HCT116 (cell line): ENCODE data around the gene SLBP. TPM values are rescaled to one million over a fixed set of nuclear protein-coding genes. Genes with fewer than 3 reads are reported as not detected.

Experiments
- ATAC-seq: fragments of 200-7000 bp; cut with Tn5 transposase; 2 replicates; pipeline ENCODE4 v1.9.1; 2020; ENCODE audit warnings: mild to moderate bottlenecking, moderate library complexity
- BruUV-seq: library from RNA; stranded (reverse); fragments of 400-500 nt; replicated peaks from 2 replicates; lab custom pipeline; 2021; lab: Mats Ljungman, UMichigan
- CTCF ChIA-PET: fragments of 300-600 bp; sonication (Branson Sonifier 250); formaldehyde crosslinking; loops from one replicate; lab custom pipeline; 2021; ENCODE audit warnings: antibody characterized with exemption; lab: Charles Lee
- POLR2A ChIA-PET: fragments of 300-600, 350-600 bp; sonication (Branson Sonifier 250); formaldehyde crosslinking; loops from one replicate; lab custom pipeline; 2021; ENCODE audit warnings: antibody characterized with exemption; lab: Charles Lee
- RAD21 ChIA-PET, 2 experiments: fragments of 300-600 bp; sonication (Branson Sonifier 250); formaldehyde crosslinking; loops; one replicate each; lab custom pipeline; 2023; ENCODE audit warnings: low total read pairs in 2 of 2; ENCODE audit not compliant: uncharacterized antibody in 2 of 2, unreplicated experiment in 2 of 2, low non-redundant PET in 1 of 2; lab: Charles Lee
- DNase-seq: peaks from one replicate; pipeline ENCODE4 v3.0.0-alpha.2; 2010; ENCODE audit warnings: low read depth, low spot score
- H2AFZ ChIP-seq: fragments of 200-600 bp; shearing (Covaris generic), sonication (generic); 2 replicates; pipeline ENCODE4 v1.6.1; 2017; ENCODE audit warnings: low read depth, mixed run types, mixed read lengths, antibody characterized with exemption, low read length; ENCODE audit not compliant: poor library complexity, severe bottlenecking
- H3K27ac ChIP-seq: 2 replicates; pipeline ENCODE4 v1.5.1; 2012; ENCODE audit warnings: low read depth, low read length
- H3K27me3 ChIP-seq: fragments of 200-600 bp; sonication (generic); 2 replicates; pipeline ENCODE4 v1.6.1; 2016; ENCODE audit warnings: mixed run types, low read length, mixed read lengths; ENCODE audit not compliant: insufficient read depth
- H3K36me3 ChIP-seq, 2 experiments: fragments of 200-500 bp in 1 of 2; fragments of 200-600 bp in 1 of 2; sonication (Bioruptor generic) in 1 of 2; sonication (generic) in 1 of 2; 2 replicates each; pipeline versions ENCODE4 v1.5.1 to v1.6.1; 2014 to 2016; ENCODE audit warnings: low read length in 2 of 2, inconsistent platforms in 1 of 2, mixed read lengths in 1 of 2, mixed run types in 1 of 2; ENCODE audit not compliant: insufficient read depth in 2 of 2, control insufficient read depth in 1 of 2
- H3K4me1 ChIP-seq, 2 experiments: fragments of 200-600 bp in 1 of 2; sonication (generic) in 1 of 2; 2 replicates each; pipeline versions ENCODE4 v1.5.1 to v1.6.1; 2012 to 2017; ENCODE audit warnings: low read length in 2 of 2, inconsistent platforms in 1 of 2, mild to moderate bottlenecking in 1 of 2, mixed read lengths in 1 of 2, mixed run types in 1 of 2, moderate library complexity in 1 of 2; ENCODE audit not compliant: insufficient read depth in 2 of 2, control insufficient read depth in 1 of 2
- H3K4me2 ChIP-seq: fragments of 200-600 bp; sonication (generic); 2 replicates; pipeline ENCODE4 v1.6.1; 2017; ENCODE audit warnings: mixed run types, low read length, mixed read lengths
- H3K4me3 ChIP-seq, 2 experiments: fragments of 200-600 bp in 1 of 2; sonication (generic) in 1 of 2; replicated peaks in 1 of 2; 2 replicates each; pipeline ENCODE4 v1.5.1; 2011 to 2016; ENCODE audit warnings: low read length in 2 of 2, control low read depth in 1 of 2, low read depth in 1 of 2, mild to moderate bottlenecking in 1 of 2, mixed read lengths in 1 of 2, mixed run types in 1 of 2
- H3K79me2 ChIP-seq: fragments of 200-600 bp; sonication (generic); 2 replicates; pipeline ENCODE4 v1.6.1; 2017; ENCODE audit warnings: mild to moderate bottlenecking, mixed run types, low read length, moderate library complexity, mixed read lengths; ENCODE audit not compliant: insufficient read depth
- H3K9ac ChIP-seq: fragments of 200-600 bp; sonication (generic); 2 replicates; pipeline ENCODE4 v1.6.1; 2016; ENCODE audit warnings: low read length, mixed read lengths
- H3K9me2 ChIP-seq: fragments of 200-600 bp; sonication (generic), shearing (Covaris generic); 2 replicates; pipeline ENCODE4 v1.6.1; 2017; ENCODE audit warnings: mixed run types, mild to moderate bottlenecking, moderate library complexity; ENCODE audit not compliant: insufficient read depth
- H3K9me3 ChIP-seq, 2 experiments: fragments of 200-500 bp in 1 of 2; fragments of 200-600 bp in 1 of 2; sonication (Bioruptor generic) in 1 of 2; sonication (generic) in 1 of 2; 2 replicates each; pipeline ENCODE4 v1.6.1; 2014 to 2017; ENCODE audit warnings: low read length in 2 of 2, mixed read lengths in 2 of 2, inconsistent platforms in 1 of 2, low read depth in 1 of 2, mild to moderate bottlenecking in 1 of 2, mixed run types in 1 of 2, moderate library complexity in 1 of 2; ENCODE audit not compliant: control insufficient read depth in 1 of 2, insufficient read depth in 1 of 2
- H4K20me1 ChIP-seq: fragments of 200-600 bp; sonication (generic), shearing (Covaris generic); 2 replicates; pipeline ENCODE4 v1.6.1; 2017; ENCODE audit warnings: mixed run types, mild to moderate bottlenecking, moderate library complexity; ENCODE audit not compliant: insufficient read depth
- CEBPB ChIP-seq: IDR thresholded peaks from 2 replicates; pipeline ENCODE4 v1.6.1; 2012; ENCODE audit warnings: low read depth
- ELF1 ChIP-seq: IDR thresholded peaks from 2 replicates; pipeline ENCODE4 v1.6.1; 2012; ENCODE audit warnings: low read depth, borderline replicate concordance
- EZH2 ChIP-seq: fragments of 200-600 bp; sonication (generic); IDR thresholded peaks from 2 replicates; pipeline ENCODE4 v1.6.1; 2017; ENCODE audit warnings: antibody characterized with exemption, mixed run types
- FOSL1 ChIP-seq: IDR thresholded peaks from 2 replicates; pipeline ENCODE4 v1.6.1; 2012; ENCODE audit warnings: low read depth
- POLR2AphosphoS5 ChIP-seq: IDR thresholded peaks from 2 replicates; pipeline ENCODE4 v1.6.1; 2011; ENCODE audit warnings: mild to moderate bottlenecking, low read depth, low read length, moderate library complexity
- SIN3A ChIP-seq: IDR thresholded peaks from 2 replicates; pipeline ENCODE4 v1.6.1; 2012; ENCODE audit warnings: low read depth
- TCF7L2 ChIP-seq: IDR thresholded peaks from 2 replicates; pipeline ENCODE4 v1.7.0; 2011; ENCODE audit warnings: borderline replicate concordance, inconsistent platforms; ENCODE audit not compliant: insufficient read depth, insufficient read length; ENCODE audit errors: extremely low read depth
- YY1 ChIP-seq: IDR thresholded peaks from 2 replicates; pipeline ENCODE4 v1.6.1; 2011; ENCODE audit warnings: low read length, low read depth, moderate library complexity, mild to moderate bottlenecking; ENCODE audit not compliant: insufficient replicate concordance; ENCODE audit errors: extremely low read depth
- ZNF274 ChIP-seq: fragments of 200-500 bp; sonication (Bioruptor generic); IDR thresholded peaks from 2 replicates; pipeline ENCODE4 v1.6.1; 2014; ENCODE audit warnings: mild to moderate bottlenecking, low read depth, low read length, inconsistent platforms
- intact Hi-C: fragments of 100-400 bp; cut with micrococcal nuclease; formaldehyde crosslinking; loops from 2 replicates; pipeline ENCODE4 v1.10.0; 2022
- total RNA-seq: library from RNA; stranded (reverse); gene quantifications from one replicate; pipeline ENCODE4 v1.2.1, GENCODE V29; 2021; ENCODE audit not compliant: unreplicated experiment
- TF ChIP-seq, protein P1 (sequence below): IDR thresholded peaks from 2 replicates; pipeline ENCODE4 v1.6.1; 2012
- TF ChIP-seq, protein P2 (sequence below): IDR thresholded peaks from 2 replicates; pipeline ENCODE4 v1.6.1; 2012; ENCODE audit warnings: low read depth

Gene SLBP
- total RNA-seq, 1 experiment from 2014 or later: 101 TPM

- H3K79me2 ChIP-seq: no peaks in the 10 kb centered on the region
- POLR2A ChIA-PET: no interaction called here
- no peaks in the 10 kb centered on the region for H3K9me3 ChIP-seq
- H3K27ac ChIP-seq: no peak overlapping the region
- ATAC-seq: no peak
- no peak for DNase-seq
- no peak overlapping the region for H3K4me3 ChIP-seq
- H3K9ac ChIP-seq: no peak overlapping the region
- no peaks in the 10 kb centered on the region for H3K9me2 ChIP-seq
- H4K20me1 ChIP-seq: no peaks in the 10 kb centered on the region
- intact Hi-C loops: no loop called here
- no peaks in the 10 kb centered on the region for H3K27me3 ChIP-seq
- no peak for TF ChIP-seq POLR2AphosphoS5
- TF ChIP-seq, protein P1, sequence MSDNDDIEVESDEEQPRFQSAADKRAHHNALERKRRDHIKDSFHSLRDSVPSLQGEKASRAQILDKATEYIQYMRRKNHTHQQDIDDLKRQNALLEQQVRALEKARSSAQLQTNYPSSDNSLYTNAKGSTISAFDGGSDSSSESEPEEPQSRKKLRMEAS: no peak
- TF ChIP-seq CEBPB: no peak
- TF ChIP-seq EZH2: no peak
- TF ChIP-seq FOSL1: no peak
- no peak for TF ChIP-seq ELF1
- no peak for TF ChIP-seq TCF7L2
- H2AFZ ChIP-seq: no peak overlapping the region
- no peak overlapping the region for H3K4me2 ChIP-seq
- peaks cover 7% of the 10 kb centered on the region in 2 experiments; a peak in 3 of 4 replicates for H3K4me1 ChIP-seq
- H3K36me3 ChIP-seq: no peaks in the 10 kb centered on the region
- CTCF ChIA-PET: no interaction called here
- RAD21 ChIA-PET: no interaction called here
- no TSS peak for BruUV-seq
Measured at GRCh38 chr4:1655676-1656075, 56.4 kb downstream of the SLBP start.

- TF ChIP-seq SIN3A (no peak), ZNF274 (no peak), YY1 (no peak)
- TF ChIP-seq, protein P2, sequence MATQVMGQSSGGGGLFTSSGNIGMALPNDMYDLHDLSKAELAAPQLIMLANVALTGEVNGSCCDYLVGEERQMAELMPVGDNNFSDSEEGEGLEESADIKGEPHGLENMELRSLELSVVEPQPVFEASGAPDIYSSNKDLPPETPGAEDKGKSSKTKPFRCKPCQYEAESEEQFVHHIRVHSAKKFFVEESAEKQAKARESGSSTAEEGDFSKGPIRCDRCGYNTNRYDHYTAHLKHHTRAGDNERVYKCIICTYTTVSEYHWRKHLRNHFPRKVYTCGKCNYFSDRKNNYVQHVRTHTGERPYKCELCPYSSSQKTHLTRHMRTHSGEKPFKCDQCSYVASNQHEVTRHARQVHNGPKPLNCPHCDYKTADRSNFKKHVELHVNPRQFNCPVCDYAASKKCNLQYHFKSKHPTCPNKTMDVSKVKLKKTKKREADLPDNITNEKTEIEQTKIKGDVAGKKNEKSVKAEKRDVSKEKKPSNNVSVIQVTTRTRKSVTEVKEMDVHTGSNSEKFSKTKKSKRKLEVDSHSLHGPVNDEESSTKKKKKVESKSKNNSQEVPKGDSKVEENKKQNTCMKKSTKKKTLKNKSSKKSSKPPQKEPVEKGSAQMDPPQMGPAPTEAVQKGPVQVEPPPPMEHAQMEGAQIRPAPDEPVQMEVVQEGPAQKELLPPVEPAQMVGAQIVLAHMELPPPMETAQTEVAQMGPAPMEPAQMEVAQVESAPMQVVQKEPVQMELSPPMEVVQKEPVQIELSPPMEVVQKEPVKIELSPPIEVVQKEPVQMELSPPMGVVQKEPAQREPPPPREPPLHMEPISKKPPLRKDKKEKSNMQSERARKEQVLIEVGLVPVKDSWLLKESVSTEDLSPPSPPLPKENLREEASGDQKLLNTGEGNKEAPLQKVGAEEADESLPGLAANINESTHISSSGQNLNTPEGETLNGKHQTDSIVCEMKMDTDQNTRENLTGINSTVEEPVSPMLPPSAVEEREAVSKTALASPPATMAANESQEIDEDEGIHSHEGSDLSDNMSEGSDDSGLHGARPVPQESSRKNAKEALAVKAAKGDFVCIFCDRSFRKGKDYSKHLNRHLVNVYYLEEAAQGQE: no peak
- DNase-seq (no peak), ATAC-seq (no peak)
- no peaks in the 10 kb centered on the region for H3K36me3 ChIP-seq
- no peaks in the 10 kb centered on the region for H3K9me3 ChIP-seq
- no peak overlapping the region for H3K27ac ChIP-seq
- no peaks in the 10 kb centered on the region for H3K9me2 ChIP-seq
- intact Hi-C loops: no loop called here
- H3K4me3 ChIP-seq: no peak overlapping the region
- no peaks in the 10 kb centered on the region for H3K79me2 ChIP-seq
- no peak overlapping the region for H2AFZ ChIP-seq
- CTCF ChIA-PET: no interaction called here
- BruUV-seq: no TSS peak
- H3K4me2 ChIP-seq: no peak overlapping the region
- RAD21 ChIA-PET: no interaction called here
- peaks cover 7% of the 10 kb centered on the region in 2 experiments; a peak in 3 of 4 replicates for H3K4me1 ChIP-seq
- no peaks in the 10 kb centered on the region for H3K27me3 ChIP-seq
- H3K9ac ChIP-seq: no peak overlapping the region
- POLR2A ChIA-PET: no interaction called here
- no peaks in the 10 kb centered on the region for H4K20me1 ChIP-seq
Measured at GRCh38 chr4:1655081-1655480, 57.0 kb downstream of the SLBP start.
